Colonic mucosa (tissue), 4 donors: ENCODE results near the gene ADCY2. TPM values are rescaled to one million over a fixed set of nuclear protein-coding genes. Genes with fewer than 3 reads are reported as not detected.

Experiments
- DNase-seq: peaks from one replicate; pipeline ENCODE4 v3.0.0-alpha.2; 2020
- H3K27ac ChIP-seq: fragments of 200-600 bp; one replicate; pipeline ENCODE4 v1.8.0; 2021
- H3K27me3 ChIP-seq: fragments of 200-600 bp; one replicate; pipeline ENCODE4 v1.8.0; 2021
- H3K36me3 ChIP-seq: fragments of 200-600 bp; one replicate; pipeline ENCODE4 v1.8.0; 2021
- H3K4me1 ChIP-seq: fragments of 200-600 bp; one replicate; pipeline ENCODE4 v1.8.0; 2021; ENCODE audit warnings: mild to moderate bottlenecking
- H3K4me3 ChIP-seq: fragments of 200-600 bp; one replicate; pipeline ENCODE4 v1.8.0; 2021
- H3K9ac ChIP-seq, 2 donors: one replicate each; pipeline ENCODE4 v1.7.0; 2013; ENCODE audit warnings: control low read depth in 2 of 2, low read depth in 2 of 2, low read length in 2 of 2
- H3K9me3 ChIP-seq: fragments of 200-600 bp; one replicate; pipeline ENCODE4 v1.8.0; 2021
- intact Hi-C: fragments of 100-400 bp; cut with DNase I; formaldehyde crosslinking; loops from one replicate; pipeline ENCODE4 v1.14.1; 2022
- total RNA-seq, 2 donors: library from RNA; stranded (reverse); fragmentation: NEBNext Ultra II Directional in 1 of 2; extraction: Animal tissue kit (Norgen Biotek cat#: 25700) in 1 of 2; gene quantifications; one replicate each; pipeline ENCODE4 v1.2.1, GENCODE V29; 2021
- TF ChIP-seq, protein P1 (sequence below): fragments of 200-600 bp; IDR thresholded peaks from one replicate; pipeline ENCODE4 v1.8.0; 2022; ENCODE audit warnings: antibody characterized with exemption, mild to moderate bottlenecking
- donor health status: healthy.
- donor health status: DM: no; HTN: no; CAD: no.
- donor health status: DM: no; HTN: no; CAD: no.

ADCY2 gene
- total RNA-seq, 2 donors from 2014 or later = 0.67 to 1.9 TPM

DNA sequence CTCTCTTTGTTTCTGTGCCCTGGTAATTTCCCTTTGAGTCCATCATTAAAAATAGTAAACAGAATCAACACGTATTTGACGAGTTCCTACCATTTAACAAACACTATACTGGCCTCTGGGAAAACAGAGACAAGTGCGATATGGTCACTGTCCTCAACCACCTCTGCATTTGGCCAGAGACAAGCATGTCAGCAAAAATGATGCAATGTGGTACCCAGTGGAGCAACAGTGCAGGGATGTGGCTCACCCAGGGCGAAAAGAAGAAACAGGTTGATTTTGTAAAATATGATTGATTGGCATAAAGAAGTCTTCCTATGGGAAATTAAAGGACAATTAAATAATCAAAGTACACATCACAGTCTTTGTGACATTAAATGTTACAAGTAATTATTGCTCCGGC is 355.9 kb downstream of the ADCY2 start:
- no peak for DNase-seq
- H3K4me1 ChIP-seq = no peaks in the 10 kb centered on the region
- intact Hi-C loops = loop anchor here (10.0 kb wide), 1 partner anchor 357 kb away; the partner anchor contains the start of gene ADCY2

DNA sequence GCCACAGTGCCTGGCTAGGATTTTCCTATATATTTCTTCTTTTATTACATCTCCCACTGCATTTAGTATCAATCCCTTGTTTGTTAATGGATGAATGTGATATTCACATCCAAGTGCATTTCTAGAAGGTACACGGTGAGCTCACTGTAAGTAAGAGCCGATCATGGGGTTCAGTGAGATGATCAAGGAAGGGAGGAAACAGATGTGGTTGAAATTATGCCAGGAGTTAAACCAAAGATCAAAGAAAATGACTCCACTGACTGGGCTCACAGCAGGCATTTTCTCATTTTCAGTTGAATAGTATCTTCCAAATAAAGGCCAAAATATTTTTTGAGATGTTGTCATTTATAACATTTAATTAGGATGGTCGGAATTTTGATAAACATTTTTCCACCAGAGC is 357.2 kb downstream of the ADCY2 start:
- no peak for DNase-seq
- H3K36me3 ChIP-seq = no peaks in the 10 kb centered on the region
- TF ChIP-seq, protein P1, sequence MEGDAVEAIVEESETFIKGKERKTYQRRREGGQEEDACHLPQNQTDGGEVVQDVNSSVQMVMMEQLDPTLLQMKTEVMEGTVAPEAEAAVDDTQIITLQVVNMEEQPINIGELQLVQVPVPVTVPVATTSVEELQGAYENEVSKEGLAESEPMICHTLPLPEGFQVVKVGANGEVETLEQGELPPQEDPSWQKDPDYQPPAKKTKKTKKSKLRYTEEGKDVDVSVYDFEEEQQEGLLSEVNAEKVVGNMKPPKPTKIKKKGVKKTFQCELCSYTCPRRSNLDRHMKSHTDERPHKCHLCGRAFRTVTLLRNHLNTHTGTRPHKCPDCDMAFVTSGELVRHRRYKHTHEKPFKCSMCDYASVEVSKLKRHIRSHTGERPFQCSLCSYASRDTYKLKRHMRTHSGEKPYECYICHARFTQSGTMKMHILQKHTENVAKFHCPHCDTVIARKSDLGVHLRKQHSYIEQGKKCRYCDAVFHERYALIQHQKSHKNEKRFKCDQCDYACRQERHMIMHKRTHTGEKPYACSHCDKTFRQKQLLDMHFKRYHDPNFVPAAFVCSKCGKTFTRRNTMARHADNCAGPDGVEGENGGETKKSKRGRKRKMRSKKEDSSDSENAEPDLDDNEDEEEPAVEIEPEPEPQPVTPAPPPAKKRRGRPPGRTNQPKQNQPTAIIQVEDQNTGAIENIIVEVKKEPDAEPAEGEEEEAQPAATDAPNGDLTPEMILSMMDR = no peak
- no peak overlapping the region for H3K27ac ChIP-seq
- no peak overlapping the region for H3K4me3 ChIP-seq
- no peaks in the 10 kb centered on the region for H3K27me3 ChIP-seq
- no peaks in the 10 kb centered on the region for H3K9me3 ChIP-seq
- intact Hi-C loops = loop anchor here (10.0 kb wide), 1 partner anchor 358 kb away; the partner anchor contains the start of gene ADCY2
- no peak overlapping the region for H3K9ac ChIP-seq
- no peaks in the 10 kb centered on the region for H3K4me1 ChIP-seq

More for the DNA sequence above, 355.9 kb downstream of the ADCY2 start:
- no peak overlapping the region for H3K4me3 ChIP-seq
- H3K27me3 ChIP-seq = no peaks in the 10 kb centered on the region
- H3K9me3 ChIP-seq = no peaks in the 10 kb centered on the region
- H3K36me3 ChIP-seq = no peaks in the 10 kb centered on the region
- H3K27ac ChIP-seq = no peak overlapping the region
- no peak overlapping the region for H3K9ac ChIP-seq
- TF ChIP-seq, protein P1 = no peak

DNA sequence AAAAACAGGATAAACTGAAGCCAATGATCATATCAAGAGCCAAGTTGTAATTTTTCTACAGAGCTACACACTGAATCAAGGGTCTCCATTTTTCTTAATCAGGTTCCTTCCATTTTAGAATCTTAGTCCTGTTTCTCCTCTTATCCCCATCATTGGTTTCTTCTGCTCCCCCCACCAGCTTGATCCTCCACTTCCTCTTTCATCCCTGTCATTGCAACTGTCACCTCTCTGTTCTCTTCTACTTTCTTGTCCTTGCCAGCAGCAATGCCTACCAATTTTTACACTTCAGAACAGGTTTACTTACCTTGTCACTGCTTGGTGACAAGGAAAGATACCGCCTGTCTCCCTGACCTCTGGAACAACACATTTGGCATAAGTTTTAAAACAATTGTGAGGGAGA is 357.7 kb downstream of the ADCY2 start:
- intact Hi-C loops = loop anchor here (10.0 kb wide), 1 partner anchor 359 kb away; the partner anchor contains the start of gene ADCY2
- TF ChIP-seq, protein P1 = no peak
- DNase-seq = no peak

DNA sequence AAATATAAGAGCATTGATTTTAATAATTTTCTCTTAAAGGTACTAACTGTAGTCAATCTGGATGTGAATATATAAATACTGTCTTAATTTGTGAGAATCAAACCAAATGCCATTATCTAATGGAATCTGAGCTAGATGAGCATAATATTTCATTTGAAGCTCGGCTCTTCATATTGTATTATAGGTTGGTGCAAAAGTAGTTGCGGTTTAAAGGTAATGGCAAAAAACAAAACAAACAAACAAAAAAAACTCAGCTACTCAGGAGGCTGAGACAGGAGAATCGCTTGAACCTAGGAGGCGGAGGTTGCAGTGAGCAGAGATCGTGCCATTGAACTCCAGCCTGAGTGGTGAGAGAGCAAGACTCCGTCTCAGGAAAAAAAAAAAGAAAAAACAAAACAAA is 358.6 kb downstream of the ADCY2 start:
- intact Hi-C loops = loop anchor here (10.0 kb wide), 1 partner anchor 360 kb away; the partner anchor contains the start of gene ADCY2
- TF ChIP-seq, protein P1 = no peak
- Histone ChIP-seq H3K27ac (no peak overlapping the region), H3K9ac (no peak overlapping the region), H3K9me3 (no peaks in the 10 kb centered on the region), H3K36me3 (no peaks in the 10 kb centered on the region), H3K4me3 (no peak overlapping the region), H3K4me1 (no peaks in the 10 kb centered on the region), H3K27me3 (no peaks in the 10 kb centered on the region)
- no peak for DNase-seq

More for the DNA sequence above, 357.7 kb downstream of the ADCY2 start:
- Histone ChIP-seq H3K36me3 (no peaks in the 10 kb centered on the region), H3K9me3 (no peaks in the 10 kb centered on the region), H3K4me3 (no peak overlapping the region), H3K27ac (no peak overlapping the region), H3K27me3 (no peaks in the 10 kb centered on the region), H3K4me1 (no peaks in the 10 kb centered on the region), H3K9ac (no peak overlapping the region)

DNA sequence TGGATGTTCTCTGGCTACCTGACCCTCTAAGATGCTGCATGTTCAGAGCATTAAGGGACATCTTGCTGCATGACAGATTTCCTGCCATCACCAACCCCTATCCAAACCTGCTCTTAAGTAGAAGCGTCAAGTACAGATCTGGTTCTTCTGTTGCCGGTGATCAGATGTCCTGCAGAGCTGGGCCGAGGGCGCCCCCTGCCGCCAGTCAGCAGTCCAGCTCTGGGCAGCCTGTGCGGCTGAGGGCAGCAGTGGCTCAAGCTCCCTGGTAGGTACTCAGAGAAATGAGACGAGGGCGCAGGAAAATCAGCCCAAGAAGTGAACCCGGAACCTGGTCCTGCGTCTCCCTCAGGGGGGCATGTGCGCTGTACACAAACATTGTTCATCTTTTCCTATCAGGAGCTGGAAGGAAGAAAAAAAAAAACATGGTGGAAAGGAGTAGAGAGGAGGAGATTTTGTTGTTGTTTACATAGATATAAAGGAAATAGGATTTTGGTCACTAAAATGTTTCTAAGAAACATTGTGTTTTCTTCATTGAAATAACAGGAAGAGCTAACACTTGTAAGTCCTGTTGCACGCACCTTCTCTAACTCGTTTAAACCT is 359.2 kb downstream of the ADCY2 start:
- intact Hi-C loops = loop anchor here (10.0 kb wide), 1 partner anchor 360 kb away; the partner anchor contains the start of gene ADCY2
- Histone ChIP-seq H3K27me3 (no peaks in the 10 kb centered on the region), H3K4me1 (no peaks in the 10 kb centered on the region), H3K4me3 (no peak overlapping the region), H3K9ac (no peak overlapping the region), H3K27ac (no peak overlapping the region), H3K36me3 (no peaks in the 10 kb centered on the region), H3K9me3 (no peaks in the 10 kb centered on the region)
- TF ChIP-seq, protein P1 = peak; percentile 69
- DNase-seq = peak; percentile 57
